Testis (tissue), 5 donors: Measurements from ENCODE around the gene CFAP126. TPM values are rescaled to one million over a fixed set of nuclear protein-coding genes. Genes with fewer than 3 reads are reported as not detected.
"Not testable (repeated sequence)": the region's sequence is repeated elsewhere in the genome, so short reads cannot be mapped to it uniquely, and the experiment has no call there.

Source experiments
- DNase-seq: peaks from one replicate; pipeline ENCODE4 v3.0.0-alpha.2; 2019
- H3K27ac ChIP-seq, 2 donors: fragments of 200-600 bp; sonication (generic); one replicate each; pipeline ENCODE4 v1.5.1; 2019
- H3K27me3 ChIP-seq: fragments of 200-600 bp; sonication (generic); one replicate; pipeline ENCODE4 v1.5.1; 2019
- H3K36me3 ChIP-seq: fragments of 200-600 bp; sonication (generic); one replicate; pipeline ENCODE4 v1.5.1; 2017; ENCODE audit warnings: low read depth; ENCODE audit errors: missing control alignments
- H3K4me1 ChIP-seq: fragments of 200-600 bp; sonication (generic); one replicate; pipeline ENCODE4 v1.5.1; 2019
- H3K4me3 ChIP-seq, 2 donors: fragments of 200-600 bp; sonication (generic); one replicate each; pipeline ENCODE4 v1.5.1; 2017 to 2019
- H3K9me3 ChIP-seq: fragments of 200-600 bp; sonication (generic); one replicate; pipeline ENCODE4 v1.5.1; 2017
- POLR2A ChIP-seq: fragments of 450-650 bp; IDR thresholded peaks from one replicate; pipeline ENCODE4 v1.6.1; 2017; ENCODE audit warnings: antibody characterized with exemption, mild to moderate bottlenecking, moderate library complexity
- WGBS, 2 donors: methylation state at CpG; one replicate each; pipeline ENCODE4 v1.1.5; 2018; 5-methylcytosine and 5-hydroxymethylcytosine counted together
- intact Hi-C: fragments of 100-400 bp; cut with DNase I; formaldehyde crosslinking; loops from one replicate; pipeline ENCODE4 v1.15.1; 2023; ENCODE audit warnings: low total_unique reads
- long read RNA-seq, 2 donors: transcript quantifications; one replicate each; lab custom pipeline, GENCODE V29; 2026
- polyA plus RNA-seq: library from polyadenylated mRNA; stranded (reverse); fragments of 350-450 nt; fragmentation: Illumina TruSeq; extraction: RNeasy Lipid Tissue Mini Kit (QIAGEN cat#74804); gene quantifications from one replicate; pipeline ENCODE4 v1.2.3, GENCODE V29; 2014; ENCODE audit warnings: low read depth, low replicate concordance; ENCODE audit not compliant: insufficient read depth
- total RNA-seq, 2 donors: library from RNA; depleted of rRNA; stranded (reverse); fragments of >200 nt; gene quantifications; one replicate each; pipeline ENCODE4 v1.2.3, GENCODE V29; 2016
- TF ChIP-seq, protein P1 (sequence below), 3 experiments: fragments of 450-650 bp in 2 of 3; fragments of 200-600 bp in 1 of 3; sonication (generic) in 1 of 3; IDR thresholded peaks; one replicate each; pipeline ENCODE4 v1.5.1; 2016 to 2019; ENCODE audit warnings: antibody characterized with exemption in 3 of 3, mild to moderate bottlenecking in 2 of 3, moderate library complexity in 1 of 3

The CFAP126 gene, protein sequence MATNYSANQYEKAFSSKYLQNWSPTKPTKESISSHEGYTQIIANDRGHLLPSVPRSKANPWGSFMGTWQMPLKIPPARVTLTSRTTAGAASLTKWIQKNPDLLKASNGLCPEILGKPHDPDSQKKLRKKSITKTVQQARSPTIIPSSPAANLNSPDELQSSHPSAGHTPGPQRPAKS
- total RNA-seq (10 to 100 TPM in 1 of 2 donors, 1 to 10 TPM in 1; 3.8 to 13.9 TPM), polyA plus RNA-seq (45.4 TPM)
- long read RNA-seq, donor 1, partial matches to known transcripts, result 0 of 3 reads
- long read RNA-seq, donor 1, other reads (novel, unspliced or antisense), result 0 of 3 reads
- long read RNA-seq, donor 2, result 0 reads

DNA sequence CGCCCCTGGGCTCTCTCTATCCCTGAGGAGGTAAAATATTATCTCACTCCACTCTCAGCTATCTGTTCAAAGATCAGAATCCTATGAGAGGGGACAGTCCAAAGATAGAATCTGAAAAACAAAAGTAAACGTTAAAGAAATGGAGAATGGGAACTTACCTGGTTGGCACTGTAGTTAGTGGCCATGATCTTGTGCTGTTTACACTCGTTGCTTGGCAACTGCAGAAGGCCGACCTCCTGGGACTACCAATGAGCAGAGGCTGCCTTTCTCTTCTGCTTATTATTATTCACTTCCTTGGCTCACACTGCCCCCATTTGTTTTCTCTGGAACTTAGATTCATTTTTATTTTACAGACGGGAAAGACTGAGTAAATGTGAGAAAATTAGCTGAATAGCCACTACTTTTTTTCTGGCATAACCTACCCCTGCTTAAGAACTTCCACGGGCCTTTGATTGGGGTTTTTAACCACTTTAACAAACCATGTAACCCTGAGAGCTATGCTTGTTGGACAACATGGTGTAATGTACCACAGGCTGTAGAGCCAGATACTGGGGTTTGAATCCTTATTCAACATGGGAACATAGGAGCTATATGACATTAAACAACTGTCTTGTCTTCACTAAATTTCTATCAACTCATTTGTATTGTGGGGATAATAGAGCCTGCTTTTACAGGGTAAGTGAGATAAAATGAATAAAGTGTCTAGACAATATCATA, at the start of gene CFAP126:
TSS of gene CFAP126 (minus strand) at position 193 of the 717 bp plus-strand sequence. CDS start at position 185, 8 bp downstream.
- intact Hi-C loops, result no loop called here
- Histone ChIP-seq H3K4me3 (no peak within 1 kb of the TSS), H3K9me3 (no peaks in the 10 kb centered on the region), H3K36me3 (no peaks in the 10 kb centered on the region), H3K27me3 (no peaks in the 10 kb centered on the region), H3K27ac (no peak within 1 kb of the TSS), H3K4me1 (no peaks in the 10 kb centered on the region)
- WGBS, 2 donors, result 28 to 35% methylated on average over 6 of the region's 6 CpGs
- TF ChIP-seq, protein P1, sequence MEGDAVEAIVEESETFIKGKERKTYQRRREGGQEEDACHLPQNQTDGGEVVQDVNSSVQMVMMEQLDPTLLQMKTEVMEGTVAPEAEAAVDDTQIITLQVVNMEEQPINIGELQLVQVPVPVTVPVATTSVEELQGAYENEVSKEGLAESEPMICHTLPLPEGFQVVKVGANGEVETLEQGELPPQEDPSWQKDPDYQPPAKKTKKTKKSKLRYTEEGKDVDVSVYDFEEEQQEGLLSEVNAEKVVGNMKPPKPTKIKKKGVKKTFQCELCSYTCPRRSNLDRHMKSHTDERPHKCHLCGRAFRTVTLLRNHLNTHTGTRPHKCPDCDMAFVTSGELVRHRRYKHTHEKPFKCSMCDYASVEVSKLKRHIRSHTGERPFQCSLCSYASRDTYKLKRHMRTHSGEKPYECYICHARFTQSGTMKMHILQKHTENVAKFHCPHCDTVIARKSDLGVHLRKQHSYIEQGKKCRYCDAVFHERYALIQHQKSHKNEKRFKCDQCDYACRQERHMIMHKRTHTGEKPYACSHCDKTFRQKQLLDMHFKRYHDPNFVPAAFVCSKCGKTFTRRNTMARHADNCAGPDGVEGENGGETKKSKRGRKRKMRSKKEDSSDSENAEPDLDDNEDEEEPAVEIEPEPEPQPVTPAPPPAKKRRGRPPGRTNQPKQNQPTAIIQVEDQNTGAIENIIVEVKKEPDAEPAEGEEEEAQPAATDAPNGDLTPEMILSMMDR (IDR thresholded peaks at IDR 0.05), result no peak
- TF ChIP-seq POLR2A, result no peak
- DNase-seq, result peak; percentile 78

- H3K9me3 ChIP-seq, intact Hi-C loops, H3K27me3 ChIP-seq, DNase-seq, H3K4me1 ChIP-seq, H3K36me3 ChIP-seq, H3K4me3 ChIP-seq, H3K27ac ChIP-seq: not testable (repeated sequence)
- WGBS, 2 donors, result 81 to 82% methylated on average over 7 of the region's 7 CpGs
Observed at GRCh38 chr1:161413050-161413449, 45.4 kb upstream of the CFAP126 start.

DNA sequence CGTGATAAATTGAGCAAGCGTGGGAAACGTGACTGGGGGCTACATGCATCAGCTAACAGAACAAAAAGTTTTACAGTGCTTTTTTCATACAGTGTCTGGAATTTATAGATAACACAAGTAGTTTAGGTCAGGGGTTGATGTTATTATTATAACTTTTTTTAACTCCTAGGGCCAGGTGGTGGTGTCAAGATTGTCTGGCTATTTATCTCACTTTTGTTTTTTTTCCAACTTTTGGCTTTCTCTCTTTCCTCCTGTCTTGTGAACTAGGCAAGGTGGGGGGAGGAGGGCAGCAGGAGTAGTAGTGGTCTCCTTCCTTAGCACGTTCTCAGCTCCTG, 42.9 kb upstream of the CFAP126 start:
- H3K4me3 ChIP-seq, H3K36me3 ChIP-seq, DNase-seq, H3K4me1 ChIP-seq, H3K27me3 ChIP-seq, intact Hi-C loops, H3K9me3 ChIP-seq, H3K27ac ChIP-seq: not testable (repeated sequence)
- 85 to 88% methylated on average over 4 of the region's 4 CpGs for WGBS, 2 donors

DNA sequence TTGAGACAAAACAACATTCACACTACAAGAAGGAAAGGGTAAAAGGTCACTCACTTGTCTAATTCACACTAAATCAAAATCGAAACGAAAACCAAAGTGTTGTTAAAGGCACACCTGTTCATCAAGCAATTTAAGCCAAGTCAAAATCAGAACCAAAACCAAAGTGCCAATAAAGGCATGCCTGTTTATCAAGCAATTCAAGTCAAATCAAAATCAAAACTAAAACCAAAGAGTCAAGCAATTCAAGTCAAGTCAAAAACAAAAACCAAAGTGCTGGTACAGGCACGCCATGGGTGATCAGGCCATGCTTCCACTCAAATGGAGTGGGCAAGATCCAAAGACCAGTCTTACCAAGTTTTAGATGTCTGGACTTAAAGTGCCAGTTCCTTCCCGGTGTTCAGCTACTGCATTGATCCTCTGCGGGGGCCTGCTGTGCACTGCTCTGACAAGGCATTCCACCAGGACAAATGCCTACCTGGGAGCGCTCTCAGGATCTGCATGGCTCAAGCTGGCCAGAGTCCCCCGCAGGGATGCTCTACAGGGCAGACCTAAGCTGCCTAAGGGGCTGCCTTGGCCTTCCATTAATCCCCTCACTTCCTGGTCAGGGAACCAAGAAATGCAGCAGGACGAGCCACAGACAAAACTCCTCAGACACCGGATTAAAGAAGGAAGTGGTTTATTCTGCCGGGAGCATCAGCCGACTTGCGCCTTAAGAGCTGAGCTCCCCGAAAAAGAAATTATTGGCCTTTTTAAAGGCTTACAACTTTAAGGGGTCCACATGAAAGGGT, 42.4 kb upstream of the CFAP126 start:
- intact Hi-C loops, DNase-seq, H3K4me1 ChIP-seq, H3K27ac ChIP-seq, H3K4me3 ChIP-seq, H3K36me3 ChIP-seq, H3K27me3 ChIP-seq, H3K9me3 ChIP-seq: not testable (repeated sequence)
- 85% methylated on average over 10 to 13 of the region's 13 CpGs for WGBS, 2 donors

- Histone ChIP-seq H3K36me3 (no peaks in the 10 kb centered on the region), H3K4me1 (peaks cover 9% of the 10 kb centered on the region), H3K27me3 (no peaks in the 10 kb centered on the region), H3K27ac (no peak overlapping the region), H3K4me3 (no peak overlapping the region), H3K9me3 (no peaks in the 10 kb centered on the region)
- 77 to 89% methylated on average over 3 of the region's 3 CpGs for WGBS, 2 donors
- DNase-seq, result no peak
- TF ChIP-seq POLR2A, result no peak
- TF ChIP-seq, protein P1 (IDR thresholded peaks at IDR 0.05), result no peak
- intact Hi-C loops, result no loop called here
Observed at GRCh38 chr1:161408429-161409052, 40.9 kb upstream of the CFAP126 start.
